Fibroblast of lung (primary cell): ENCODE data around the gene TAP1.

ENCODE experiments used
- CTCF ChIP-seq, 2 donors: IDR thresholded peaks in 1 of 2; conservative IDR thresholded peaks in 1 of 2; 1 replicate in 1 of 2; 2 replicates in 1 of 2; pipeline ENCODE4 v1.5.1; 2011 to 2012; ENCODE audit warnings: low read length in 2 of 2, control low read depth in 1 of 2, inconsistent platforms in 1 of 2, low read depth in 1 of 2, mild to moderate bottlenecking in 1 of 2
- EZH2 ChIP-seq: IDR thresholded peaks from 2 replicates; pipeline ENCODE4 v1.5.1; 2012; ENCODE audit warnings: low read length, control low read depth, mild to moderate bottlenecking; ENCODE audit errors: missing control alignments

GRCh38 chr6:32833664-32834063, 19.8 kb downstream of the TAP1 start:
- no peak for TF ChIP-seq CTCF (conservative IDR thresholded peaks at IDR 0.05 in 1 of 2, IDR thresholded peaks at IDR 0.05 in 1 of 2; ENCODE audit: low read depth in 1 of 2, low read length in 2 of 2)
- TF ChIP-seq EZH2, result no peak
